K562 (cell line): ENCODE measurements around the gene ID1. TPM values are rescaled to one million over a fixed set of nuclear protein-coding genes. Genes with fewer than 3 reads are reported as not detected.

Experiments
- AFF1 ChIP-seq, 2 experiments: fragments of 450-650 bp; IDR thresholded peaks; 2 replicates each; pipeline ENCODE4 v1.6.1; 2018; ENCODE audit warnings: mild to moderate bottlenecking in 2 of 2, low read depth in 1 of 2; ENCODE audit not compliant: partially characterized antibody in 2 of 2
- ATF6 ChIP-seq: sonication (generic); formaldehyde crosslinking; IDR thresholded peaks from 2 replicates; pipeline ENCODE4 v1.4.0; 2020; ENCODE audit warnings: mild to moderate bottlenecking, missing genetic modification reagents
- DACH1 ChIP-seq: fragments of 450-650 bp; IDR thresholded peaks from 2 replicates; pipeline ENCODE4 v1.6.1; 2018; ENCODE audit not compliant: partially characterized antibody
- RBFOX2 ChIP-seq: fragments of 200-400 bp; formaldehyde crosslinking; IDR thresholded peaks from 2 replicates; pipeline ENCODE4 v1.6.1; 2017; ENCODE audit warnings: low read depth, mild to moderate bottlenecking, low read length, moderate library complexity
- RBM22 ChIP-seq: fragments of 200-400 bp; formaldehyde crosslinking; IDR thresholded peaks from 2 replicates; pipeline ENCODE4 v1.6.1; 2018; ENCODE audit warnings: low read length, low read depth; ENCODE audit not compliant: poor library complexity, severe bottlenecking
- TFAP4 ChIP-seq: sonication (generic); formaldehyde crosslinking; IDR thresholded peaks from 2 replicates; pipeline ENCODE4 v1.8.0; 2022; ENCODE audit warnings: missing genetic modification reagents, mild to moderate bottlenecking, moderate library complexity, borderline replicate concordance
- ZNF668 ChIP-seq: fragments of 250-450 bp; sonication (Bioruptor Pico); IDR thresholded peaks from 2 replicates; pipeline ENCODE4 v1.8.0; 2022; ENCODE audit warnings: mild to moderate bottlenecking, inconsistent platforms
- polyA plus RNA-seq, 8 experiments: library from polyadenylated mRNA; depleted of rRNA in 4 of 8; stranded (reverse) in 5 of 8; unstranded in 3 of 8; fragments of >200 nt; fragmentation: Nextera tagmentation in 2 of 8; fragmentation: Illumina TruSeq in 1 of 8; extraction: Ambion mirVana in 2 of 8; extraction: Trizol in 1 of 8; gene quantifications; 2 replicates each; pipeline versions ENCODE4 v1.2.1 to v1.2.3, GENCODE V29; 2011 to 2014; ENCODE audit warnings: inconsistent platforms in 1 of 8, missing spikeins in 1 of 8
- total RNA-seq, 7 experiments: library from RNA; depleted of rRNA in 6 of 7; stranded (reverse); fragments of >200 nt in 6 of 7; fragmentation: Illumina TruSeq in 2 of 7; extraction: Trizol in 2 of 7; gene quantifications; 2 replicates each; pipeline versions ENCODE4 v1.2.1 to v1.2.3, GENCODE V29; 2011 to 2021; ENCODE audit warnings: low replicate concordance in 1 of 7
- TF ChIP-seq, protein P1 (sequence below), 2 experiments: fragments of 450-650 bp; IDR thresholded peaks; 2 replicates each; pipeline ENCODE4 v1.6.1; 2016
- TF ChIP-seq, protein P2 (sequence below), 3 experiments: fragments of 200-800 bp in 1 of 3; fragments of 250-450 bp in 1 of 3; fragments of 450-650 bp in 1 of 3; sonication (Bioruptor Pico) in 1 of 3; sonication (Bioruptor generic) in 1 of 3; formaldehyde crosslinking in 1 of 3; IDR thresholded peaks; 2 replicates each; pipeline versions ENCODE4 v1.6.1 to v1.8.0; 2016 to 2022; ENCODE audit warnings: mild to moderate bottlenecking in 2 of 3, missing genetic modification characterization in 2 of 3, missing compliant biosample characterization in 1 of 3, moderate library complexity in 1 of 3
- TF ChIP-seq, protein P3 (sequence below): fragments of 200-800 bp; sonication (Bioruptor generic); IDR thresholded peaks from 2 replicates; pipeline ENCODE4 v1.6.1; 2017; ENCODE audit warnings: missing genetic modification characterization, missing compliant biosample characterization

Gene ID1
- total and polyA plus RNA-seq, 9 of the 15 experiments (the other 6 are each of a cell fraction or from before 2014, with no cell fraction given) = 1.4 to 358 (median 65.0) TPM

- TF ChIP-seq, protein P1, sequence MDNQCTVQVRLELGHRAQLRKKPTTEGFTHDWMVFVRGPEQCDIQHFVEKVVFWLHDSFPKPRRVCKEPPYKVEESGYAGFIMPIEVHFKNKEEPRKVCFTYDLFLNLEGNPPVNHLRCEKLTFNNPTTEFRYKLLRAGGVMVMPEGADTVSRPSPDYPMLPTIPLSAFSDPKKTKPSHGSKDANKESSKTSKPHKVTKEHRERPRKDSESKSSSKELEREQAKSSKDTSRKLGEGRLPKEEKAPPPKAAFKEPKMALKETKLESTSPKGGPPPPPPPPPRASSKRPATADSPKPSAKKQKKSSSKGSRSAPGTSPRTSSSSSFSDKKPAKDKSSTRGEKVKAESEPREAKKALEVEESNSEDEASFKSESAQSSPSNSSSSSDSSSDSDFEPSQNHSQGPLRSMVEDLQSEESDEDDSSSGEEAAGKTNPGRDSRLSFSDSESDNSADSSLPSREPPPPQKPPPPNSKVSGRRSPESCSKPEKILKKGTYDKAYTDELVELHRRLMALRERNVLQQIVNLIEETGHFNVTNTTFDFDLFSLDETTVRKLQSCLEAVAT (IDR thresholded peaks at IDR 0.05) = 0 out of 4 replicates have a peak, but pooled peaks have one; percentile 34 to 38
- TF ChIP-seq, protein P2, sequence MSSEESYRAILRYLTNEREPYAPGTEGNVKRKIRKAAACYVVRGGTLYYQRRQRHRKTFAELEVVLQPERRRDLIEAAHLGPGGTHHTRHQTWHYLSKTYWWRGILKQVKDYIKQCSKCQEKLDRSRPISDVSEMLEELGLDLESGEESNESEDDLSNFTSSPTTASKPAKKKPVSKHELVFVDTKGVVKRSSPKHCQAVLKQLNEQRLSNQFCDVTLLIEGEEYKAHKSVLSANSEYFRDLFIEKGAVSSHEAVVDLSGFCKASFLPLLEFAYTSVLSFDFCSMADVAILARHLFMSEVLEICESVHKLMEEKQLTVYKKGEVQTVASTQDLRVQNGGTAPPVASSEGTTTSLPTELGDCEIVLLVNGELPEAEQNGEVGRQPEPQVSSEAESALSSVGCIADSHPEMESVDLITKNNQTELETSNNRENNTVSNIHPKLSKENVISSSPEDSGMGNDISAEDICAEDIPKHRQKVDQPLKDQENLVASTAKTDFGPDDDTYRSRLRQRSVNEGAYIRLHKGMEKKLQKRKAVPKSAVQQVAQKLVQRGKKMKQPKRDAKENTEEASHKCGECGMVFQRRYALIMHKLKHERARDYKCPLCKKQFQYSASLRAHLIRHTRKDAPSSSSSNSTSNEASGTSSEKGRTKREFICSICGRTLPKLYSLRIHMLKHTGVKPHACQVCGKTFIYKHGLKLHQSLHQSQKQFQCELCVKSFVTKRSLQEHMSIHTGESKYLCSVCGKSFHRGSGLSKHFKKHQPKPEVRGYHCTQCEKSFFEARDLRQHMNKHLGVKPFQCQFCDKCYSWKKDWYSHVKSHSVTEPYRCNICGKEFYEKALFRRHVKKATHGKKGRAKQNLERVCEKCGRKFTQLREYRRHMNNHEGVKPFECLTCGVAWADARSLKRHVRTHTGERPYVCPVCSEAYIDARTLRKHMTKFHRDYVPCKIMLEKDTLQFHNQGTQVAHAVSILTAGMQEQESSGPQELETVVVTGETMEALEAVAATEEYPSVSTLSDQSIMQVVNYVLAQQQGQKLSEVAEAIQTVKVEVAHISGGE (CRISPR knock-in tag; IDR thresholded peaks at IDR 0.05) = peak in 1 of 3 experiments; percentile 20; a peak in 1 of 6 replicates
- TF ChIP-seq, protein P3, sequence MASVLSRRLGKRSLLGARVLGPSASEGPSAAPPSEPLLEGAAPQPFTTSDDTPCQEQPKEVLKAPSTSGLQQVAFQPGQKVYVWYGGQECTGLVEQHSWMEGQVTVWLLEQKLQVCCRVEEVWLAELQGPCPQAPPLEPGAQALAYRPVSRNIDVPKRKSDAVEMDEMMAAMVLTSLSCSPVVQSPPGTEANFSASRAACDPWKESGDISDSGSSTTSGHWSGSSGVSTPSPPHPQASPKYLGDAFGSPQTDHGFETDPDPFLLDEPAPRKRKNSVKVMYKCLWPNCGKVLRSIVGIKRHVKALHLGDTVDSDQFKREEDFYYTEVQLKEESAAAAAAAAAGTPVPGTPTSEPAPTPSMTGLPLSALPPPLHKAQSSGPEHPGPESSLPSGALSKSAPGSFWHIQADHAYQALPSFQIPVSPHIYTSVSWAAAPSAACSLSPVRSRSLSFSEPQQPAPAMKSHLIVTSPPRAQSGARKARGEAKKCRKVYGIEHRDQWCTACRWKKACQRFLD (CRISPR knock-in tag) = peak; percentile 65; the same call in 1 of the 2 replicates
- TF ChIP-seq ATF6 (CRISPR knock-in tag) = no peak
- peak; percentile 72 for TF ChIP-seq RBM22
- TF ChIP-seq ZNF668 (CRISPR knock-in tag) = no peak
- peak; percentile 86 for TF ChIP-seq DACH1
- TF ChIP-seq RBFOX2 = peak; percentile 72
- peak; percentile 18 to 26 for TF ChIP-seq AFF1 (IDR thresholded peaks at IDR 0.05; ENCODE audit: low read depth in 1 of 2, partially characterized antibody in 2 of 2)
- peak; percentile 58 for TF ChIP-seq TFAP4 (CRISPR knock-in tag)
Observed at GRCh38 chr20:31605902-31606803, 1.1 kb downstream of the ID1 start (continued).
